Neural progenitor cell (in vitro differentiated cells): Measurements from ENCODE around the gene GPR150. TPM values are rescaled to one million over a fixed set of nuclear protein-coding genes. Genes with fewer than 3 reads are reported as not detected.

Experiments
- DNase-seq: peaks from one replicate; pipeline ENCODE4 v3.0.0-alpha.2; 2016; ENCODE audit warnings: low spot score
- H2AFZ ChIP-seq: fragments of 200-600 bp; sonication (generic); replicated peaks from 2 replicates; pipeline ENCODE4 v1.6.1; 2016; ENCODE audit warnings: antibody characterized with exemption
- H3F3A ChIP-seq: fragments of 200-600 bp; sonication (generic); 2 replicates; pipeline ENCODE4 v1.6.1; 2016; ENCODE audit warnings: antibody characterized with exemption, low read depth
- H3K27ac ChIP-seq: fragments of 200-600 bp; sonication (generic); 2 replicates; pipeline ENCODE4 v1.5.1; 2016; ENCODE audit warnings: mild to moderate bottlenecking
- H3K27me3 ChIP-seq: fragments of 200-600 bp; sonication (generic); 2 replicates; pipeline ENCODE4 v1.6.1; 2016; ENCODE audit warnings: mild to moderate bottlenecking, moderate library complexity
- H3K36me3 ChIP-seq: fragments of 200-600 bp; sonication (generic); 2 replicates; pipeline ENCODE4 v1.5.1; 2016
- H3K4me1 ChIP-seq: fragments of 200-600 bp; sonication (generic); 2 replicates; pipeline ENCODE4 v1.6.1; 2016; ENCODE audit warnings: mixed run types
- H3K4me2 ChIP-seq: fragments of 200-600 bp; sonication (generic); 2 replicates; pipeline ENCODE4 v1.6.1; 2016
- H3K4me3 ChIP-seq: fragments of 200-600 bp; sonication (generic); 2 replicates; pipeline ENCODE4 v1.5.1; 2016
- H3K79me2 ChIP-seq: fragments of 200-600 bp; sonication (generic); 2 replicates; pipeline ENCODE4 v1.6.1; 2016; ENCODE audit warnings: low read depth
- H3K9ac ChIP-seq: fragments of 200-600 bp; sonication (generic); 2 replicates; pipeline ENCODE4 v1.6.1; 2016
- H3K9me3 ChIP-seq: fragments of 200-600 bp; sonication (generic); 2 replicates; pipeline ENCODE4 v1.5.1; 2016; ENCODE audit warnings: low read depth
- H4K20me1 ChIP-seq: fragments of 200-600 bp; sonication (generic); 2 replicates; pipeline ENCODE4 v1.6.1; 2016; ENCODE audit warnings: low read depth
- H3K27ac Mint-ChIP-seq: 3 replicates; pipeline ENCODE4 v1.8.0; 2021; ENCODE audit warnings: mixed read lengths
- H3K27me3 Mint-ChIP-seq: 2 replicates; pipeline ENCODE4 v1.8.0; 2022; ENCODE audit warnings: low read depth, mild to moderate bottlenecking, inconsistent platforms, moderate library complexity, mixed read lengths; ENCODE audit not compliant: insufficient read depth
- H3K36me3 Mint-ChIP-seq: 3 replicates; pipeline ENCODE4 v1.8.0; 2021; ENCODE audit warnings: mixed read lengths
- H3K4me1 Mint-ChIP-seq: 3 replicates; pipeline ENCODE4 v1.8.0; 2021; ENCODE audit warnings: mixed read lengths
- H3K4me3 Mint-ChIP-seq: 3 replicates; pipeline ENCODE4 v1.8.0; 2021; ENCODE audit warnings: mild to moderate bottlenecking, moderate library complexity, mixed read lengths
- H3K9me3 Mint-ChIP-seq: 3 replicates; pipeline ENCODE4 v1.8.0; 2020; ENCODE audit warnings: mixed read lengths
- EZH2 ChIP-seq: fragments of 200-600 bp; sonication (generic); IDR thresholded peaks from 2 replicates; pipeline ENCODE4 v1.6.1; 2017; ENCODE audit warnings: antibody characterized with exemption, mild to moderate bottlenecking, moderate library complexity
- EZH2phosphoT487 ChIP-seq: fragments of 200-600 bp; sonication (generic); IDR thresholded peaks from 2 replicates; pipeline ENCODE4 v1.6.1; 2017; ENCODE audit warnings: antibody characterized with exemption
- total RNA-seq: library from RNA; depleted of rRNA; stranded (reverse); fragments of >200 nt; gene quantifications from 2 replicates; pipeline ENCODE4 v1.2.3, GENCODE V29; 2015; ENCODE audit warnings: low replicate concordance
- TF ChIP-seq, protein P1 (sequence below): fragments of 200-600 bp; sonication (generic); IDR thresholded peaks from 2 replicates; pipeline ENCODE4 v1.5.1; 2017; ENCODE audit warnings: antibody characterized with exemption, mild to moderate bottlenecking

GPR150 gene
- 0.12 TPM in 1 of 2 replicates, not detected in the other for total RNA-seq

DNA sequence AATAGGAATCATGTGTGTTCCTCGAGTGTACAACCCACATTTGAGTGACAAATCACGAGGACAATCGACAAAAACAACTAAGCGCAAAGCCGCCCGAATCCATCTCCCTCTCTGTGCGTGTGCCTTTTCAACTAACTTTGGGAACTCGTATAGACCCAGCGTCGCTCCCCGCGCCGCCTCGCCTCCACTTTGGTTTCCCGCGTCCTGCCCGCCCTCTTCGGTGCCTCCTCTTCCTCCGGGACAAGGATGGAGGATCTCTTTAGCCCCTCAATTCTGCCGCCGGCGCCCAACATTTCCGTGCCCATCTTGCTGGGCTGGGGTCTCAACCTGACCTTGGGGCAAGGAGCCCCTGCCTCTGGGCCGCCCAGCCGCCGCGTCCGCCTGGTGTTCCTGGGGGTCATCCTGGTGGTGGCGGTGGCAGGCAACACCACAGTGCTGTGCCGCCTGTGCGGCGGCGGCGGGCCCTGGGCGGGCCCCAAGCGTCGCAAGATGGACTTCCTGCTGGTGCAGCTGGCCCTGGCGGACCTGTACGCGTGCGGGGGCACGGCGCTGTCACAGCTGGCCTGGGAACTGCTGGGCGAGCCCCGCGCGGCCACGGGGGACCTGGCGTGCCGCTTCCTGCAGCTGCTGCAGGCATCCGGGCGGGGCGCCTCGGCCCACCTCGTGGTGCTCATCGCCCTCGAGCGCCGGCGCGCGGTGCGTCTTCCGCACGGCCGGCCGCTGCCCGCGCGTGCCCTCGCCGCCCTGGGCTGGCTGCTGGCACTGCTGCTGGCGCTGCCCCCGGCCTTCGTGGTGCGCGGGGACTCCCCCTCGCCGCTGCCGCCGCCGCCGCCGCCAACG is at the start of gene GPR150:
TSS of gene GPR150 (plus strand) at position 58 of the 840 bp plus-strand sequence. CDS start at position 247, 189 bp downstream.
- Histone ChIP-seq H3K79me2 (no peaks in the 10 kb centered on the region), H4K20me1 (no peaks in the 10 kb centered on the region), H3F3A (peaks cover 12% of the 10 kb centered on the region), H3K36me3 (no peaks in the 10 kb centered on the region), H3K9me3 (no peaks in the 10 kb centered on the region), H2AFZ (peak within 1 kb of the TSS; percentile 99), H3K4me3 (peak within 1 kb of the TSS; percentile 51), H3K4me2 (peak within 1 kb of the TSS; percentile 96), H3K27me3 (peaks cover 69% of the 10 kb centered on the region), H3K9ac (no peak within 1 kb of the TSS), H3K4me1 (peaks cover 13% of the 10 kb centered on the region), H3K27ac (no peak within 1 kb of the TSS)
- TF ChIP-seq EZH2 (peak; percentile 95), EZH2phosphoT487 (peak; percentile 78)
- TF ChIP-seq, protein P1, sequence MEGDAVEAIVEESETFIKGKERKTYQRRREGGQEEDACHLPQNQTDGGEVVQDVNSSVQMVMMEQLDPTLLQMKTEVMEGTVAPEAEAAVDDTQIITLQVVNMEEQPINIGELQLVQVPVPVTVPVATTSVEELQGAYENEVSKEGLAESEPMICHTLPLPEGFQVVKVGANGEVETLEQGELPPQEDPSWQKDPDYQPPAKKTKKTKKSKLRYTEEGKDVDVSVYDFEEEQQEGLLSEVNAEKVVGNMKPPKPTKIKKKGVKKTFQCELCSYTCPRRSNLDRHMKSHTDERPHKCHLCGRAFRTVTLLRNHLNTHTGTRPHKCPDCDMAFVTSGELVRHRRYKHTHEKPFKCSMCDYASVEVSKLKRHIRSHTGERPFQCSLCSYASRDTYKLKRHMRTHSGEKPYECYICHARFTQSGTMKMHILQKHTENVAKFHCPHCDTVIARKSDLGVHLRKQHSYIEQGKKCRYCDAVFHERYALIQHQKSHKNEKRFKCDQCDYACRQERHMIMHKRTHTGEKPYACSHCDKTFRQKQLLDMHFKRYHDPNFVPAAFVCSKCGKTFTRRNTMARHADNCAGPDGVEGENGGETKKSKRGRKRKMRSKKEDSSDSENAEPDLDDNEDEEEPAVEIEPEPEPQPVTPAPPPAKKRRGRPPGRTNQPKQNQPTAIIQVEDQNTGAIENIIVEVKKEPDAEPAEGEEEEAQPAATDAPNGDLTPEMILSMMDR, result no peak
- Mint-ChIP-seq H3K36me3 (no peaks in the 10 kb centered on the region), H3K9me3 (no peaks in the 10 kb centered on the region), H3K4me1 (peaks cover 12% of the 10 kb centered on the region), H3K27ac (no peak within 1 kb of the TSS), H3K27me3 (peaks cover 35% of the 10 kb centered on the region), H3K4me3 (peak within 1 kb of the TSS; percentile 90)
- peak; percentile 76 for DNase-seq

DNA sequence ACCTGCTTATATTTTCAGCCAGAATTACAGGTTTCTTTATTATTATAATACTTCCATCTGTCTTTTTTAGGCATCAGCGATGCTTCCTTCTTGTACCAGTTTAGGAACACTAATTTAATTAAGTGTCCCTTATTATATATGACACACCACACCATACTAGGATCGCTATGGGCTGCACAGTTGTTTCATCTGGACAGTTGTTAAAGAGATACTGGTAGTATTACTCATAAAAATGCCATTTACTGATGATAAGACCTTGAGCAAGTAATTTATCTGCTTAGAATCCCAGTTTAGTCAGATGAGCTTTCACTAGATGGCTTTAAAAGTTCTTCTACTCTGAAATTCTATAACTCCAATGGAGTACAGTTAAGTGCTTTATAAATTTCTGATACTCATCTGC is 47.9 kb upstream of the GPR150 start:
- no peak overlapping the region for H3K9ac ChIP-seq
- Mint-ChIP-seq H3K27me3 (no peaks in the 10 kb centered on the region), H3K36me3 (peaks cover 16% of the 10 kb centered on the region), H3K9me3 (no peaks in the 10 kb centered on the region), H3K4me3 (no peak overlapping the region), H3K27ac (no peak overlapping the region), H3K4me1 (no peaks in the 10 kb centered on the region)
- DNase-seq, result no peak
- no peak overlapping the region for H3K4me2 ChIP-seq
- H2AFZ ChIP-seq, result no peak overlapping the region
- H3K27me3 ChIP-seq, result no peaks in the 10 kb centered on the region
- no peaks in the 10 kb centered on the region for H3K4me1 ChIP-seq
- H3K4me3 ChIP-seq, result no peak overlapping the region
- TF ChIP-seq EZH2 (no peak), EZH2phosphoT487 (no peak)
- TF ChIP-seq, protein P1, result no peak
- no peaks in the 10 kb centered on the region for H3K79me2 ChIP-seq
- H3K27ac ChIP-seq, result no peak overlapping the region
- no peaks in the 10 kb centered on the region for H3F3A ChIP-seq
- H3K9me3 ChIP-seq, result no peaks in the 10 kb centered on the region
- no peaks in the 10 kb centered on the region for H4K20me1 ChIP-seq
- H3K36me3 ChIP-seq, result peaks cover 5% of the 10 kb centered on the region

GRCh38 chr5:95581576-95581975 is 38.3 kb upstream of the GPR150 start:
- Mint-ChIP-seq H3K27ac (no peak overlapping the region), H3K36me3 (no peaks in the 10 kb centered on the region), H3K9me3 (no peaks in the 10 kb centered on the region), H3K27me3 (no peaks in the 10 kb centered on the region), H3K4me1 (no peaks in the 10 kb centered on the region), H3K4me3 (no peak overlapping the region)
- Histone ChIP-seq H3K36me3 (no peaks in the 10 kb centered on the region), H3K27ac (no peak overlapping the region), H3K4me1 (peaks cover 3% of the 10 kb centered on the region), H2AFZ (no peak overlapping the region), H3K4me3 (no peak overlapping the region), H3K9ac (no peak overlapping the region), H3K27me3 (no peaks in the 10 kb centered on the region), H3K9me3 (no peaks in the 10 kb centered on the region), H3K4me2 (no peak overlapping the region), H4K20me1 (no peaks in the 10 kb centered on the region), H3K79me2 (no peaks in the 10 kb centered on the region), H3F3A (no peaks in the 10 kb centered on the region)
- DNase-seq, result no peak
- TF ChIP-seq, protein P1, result no peak
- no peak for TF ChIP-seq EZH2phosphoT487
